AG09309 (cell line): ENCODE results near the gene ZBTB2.
"Not testable (repeated sequence)": the region's sequence is repeated elsewhere in the genome, so short reads cannot be mapped to it uniquely, and the experiment has no call there.

Source experiments
- DNase-seq: peaks from one replicate; pipeline ENCODE4 v3.0.0-alpha.2; 2010; ENCODE audit warnings: low read depth
- H3K4me3 ChIP-seq: 2 replicates; pipeline ENCODE4 v1.5.1; 2011; ENCODE audit warnings: mild to moderate bottlenecking, low read depth, low read length, moderate library complexity; ENCODE audit not compliant: control insufficient read depth
- TF ChIP-seq, protein P1 (sequence below): IDR thresholded peaks from 2 replicates; pipeline ENCODE4 v1.5.1; 2011; ENCODE audit warnings: mild to moderate bottlenecking, low read depth, low read length, inconsistent platforms; ENCODE audit not compliant: insufficient read depth, control insufficient read depth; ENCODE audit errors: missing control alignments

The ZBTB2 gene

DNA sequence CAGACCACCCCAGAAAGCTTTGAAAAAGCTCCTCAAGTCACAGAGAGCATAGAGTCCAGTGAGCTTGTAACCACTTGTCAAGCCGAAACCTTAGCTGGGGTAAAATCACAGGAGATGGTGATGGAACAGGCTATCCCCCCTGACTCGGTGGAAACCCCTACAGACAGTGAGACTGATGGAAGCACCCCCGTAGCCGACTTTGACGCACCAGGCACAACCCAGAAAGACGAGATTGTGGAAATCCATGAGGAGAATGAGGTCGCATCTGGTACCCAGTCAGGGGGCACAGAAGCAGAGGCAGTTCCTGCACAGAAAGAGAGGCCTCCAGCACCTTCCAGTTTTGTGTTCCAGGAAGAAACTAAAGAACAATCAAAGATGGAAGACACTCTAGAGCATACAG, 39.6 kb downstream of the ZBTB2 start:
- no peak for DNase-seq
- H3K4me3 ChIP-seq, result no peak overlapping the region
- TF ChIP-seq, protein P1, sequence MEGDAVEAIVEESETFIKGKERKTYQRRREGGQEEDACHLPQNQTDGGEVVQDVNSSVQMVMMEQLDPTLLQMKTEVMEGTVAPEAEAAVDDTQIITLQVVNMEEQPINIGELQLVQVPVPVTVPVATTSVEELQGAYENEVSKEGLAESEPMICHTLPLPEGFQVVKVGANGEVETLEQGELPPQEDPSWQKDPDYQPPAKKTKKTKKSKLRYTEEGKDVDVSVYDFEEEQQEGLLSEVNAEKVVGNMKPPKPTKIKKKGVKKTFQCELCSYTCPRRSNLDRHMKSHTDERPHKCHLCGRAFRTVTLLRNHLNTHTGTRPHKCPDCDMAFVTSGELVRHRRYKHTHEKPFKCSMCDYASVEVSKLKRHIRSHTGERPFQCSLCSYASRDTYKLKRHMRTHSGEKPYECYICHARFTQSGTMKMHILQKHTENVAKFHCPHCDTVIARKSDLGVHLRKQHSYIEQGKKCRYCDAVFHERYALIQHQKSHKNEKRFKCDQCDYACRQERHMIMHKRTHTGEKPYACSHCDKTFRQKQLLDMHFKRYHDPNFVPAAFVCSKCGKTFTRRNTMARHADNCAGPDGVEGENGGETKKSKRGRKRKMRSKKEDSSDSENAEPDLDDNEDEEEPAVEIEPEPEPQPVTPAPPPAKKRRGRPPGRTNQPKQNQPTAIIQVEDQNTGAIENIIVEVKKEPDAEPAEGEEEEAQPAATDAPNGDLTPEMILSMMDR, result no peak

DNA sequence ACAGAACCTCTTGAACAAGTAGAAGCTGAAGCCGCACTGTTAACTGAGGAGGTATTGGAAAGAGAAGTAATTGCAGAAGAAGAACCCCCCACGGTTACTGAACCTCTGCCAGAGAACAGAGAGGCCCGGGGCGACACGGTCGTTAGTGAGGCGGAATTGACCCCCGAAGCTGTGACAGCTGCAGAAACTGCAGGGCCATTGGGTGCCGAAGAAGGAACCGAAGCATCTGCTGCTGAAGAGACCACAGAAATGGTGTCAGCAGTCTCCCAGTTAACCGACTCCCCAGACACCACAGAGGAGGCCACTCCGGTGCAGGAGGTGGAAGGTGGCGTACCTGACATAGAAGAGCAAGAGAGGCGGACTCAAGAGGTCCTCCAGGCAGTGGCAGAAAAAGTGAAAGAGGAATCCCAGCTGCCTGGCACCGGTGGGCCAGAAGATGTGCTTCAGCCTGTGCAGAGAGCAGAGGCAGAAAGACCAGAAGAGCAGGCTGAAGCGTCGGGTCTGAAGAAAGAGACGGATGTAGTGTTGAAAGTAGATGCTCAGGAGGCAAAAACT, 40.1 kb downstream of the ZBTB2 start:
- H3K4me3 ChIP-seq, result no peak overlapping the region
- DNase-seq, result no peak
- TF ChIP-seq, protein P1, result no peak

DNA sequence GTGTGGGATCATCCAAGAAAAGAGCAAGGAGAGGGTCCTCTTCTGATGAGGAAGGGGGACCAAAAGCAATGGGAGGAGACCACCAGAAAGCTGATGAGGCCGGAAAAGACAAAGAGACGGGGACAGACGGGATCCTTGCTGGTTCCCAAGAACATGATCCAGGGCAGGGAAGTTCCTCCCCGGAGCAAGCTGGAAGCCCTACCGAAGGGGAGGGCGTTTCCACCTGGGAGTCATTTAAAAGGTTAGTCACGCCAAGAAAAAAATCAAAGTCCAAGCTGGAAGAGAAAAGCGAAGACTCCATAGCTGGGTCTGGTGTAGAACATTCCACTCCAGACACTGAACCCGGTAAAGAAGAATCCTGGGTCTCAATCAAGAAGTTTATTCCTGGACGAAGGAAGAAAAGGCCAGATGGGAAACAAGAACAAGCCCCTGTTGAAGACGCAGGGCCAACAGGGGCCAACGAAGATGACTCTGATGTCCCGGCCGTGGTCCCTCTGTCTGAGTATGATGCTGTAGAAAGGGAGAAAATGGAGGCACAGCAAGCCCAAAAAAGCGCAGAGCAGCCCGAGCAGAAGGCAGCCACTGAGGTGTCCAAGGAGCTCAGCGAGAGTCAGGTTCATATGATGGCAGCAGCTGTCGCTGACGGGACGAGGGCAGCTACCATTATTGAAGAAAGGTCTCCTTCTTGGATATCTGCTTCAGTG, 40.8 kb downstream of the ZBTB2 start:
- TF ChIP-seq, protein P1, result no peak
- H3K4me3 ChIP-seq, result no peak overlapping the region

DNA sequence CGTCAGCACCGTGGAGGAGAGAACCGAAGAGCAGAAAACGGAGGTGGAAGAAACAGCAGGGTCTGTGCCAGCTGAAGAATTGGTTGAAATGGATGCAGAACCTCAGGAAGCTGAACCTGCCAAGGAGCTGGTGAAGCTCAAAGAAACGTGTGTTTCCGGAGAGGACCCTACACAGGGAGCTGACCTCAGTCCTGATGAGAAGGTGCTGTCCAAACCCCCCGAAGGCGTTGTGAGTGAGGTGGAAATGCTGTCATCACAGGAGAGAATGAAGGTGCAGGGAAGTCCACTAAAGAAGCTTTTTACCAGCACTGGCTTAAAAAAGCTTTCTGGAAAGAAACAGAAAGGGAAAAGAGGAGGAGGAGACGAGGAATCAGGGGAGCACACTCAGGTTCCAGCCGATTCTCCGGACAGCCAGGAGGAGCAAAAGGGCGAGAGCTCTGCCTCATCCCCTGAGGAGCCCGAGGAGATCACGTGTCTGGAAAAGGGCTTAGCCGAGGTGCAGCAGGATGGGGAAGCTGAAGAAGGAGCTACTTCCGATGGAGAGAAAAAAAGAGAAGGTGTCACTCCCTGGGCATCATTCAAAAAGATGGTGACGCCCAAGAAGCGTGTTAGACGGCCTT, 41.6 kb downstream of the ZBTB2 start:
- TF ChIP-seq, protein P1, result no peak
- no peak for DNase-seq
- no peak overlapping the region for H3K4me3 ChIP-seq

More for the DNA sequence above, 40.8 kb downstream of the ZBTB2 start:
- no peak for DNase-seq

DNA sequence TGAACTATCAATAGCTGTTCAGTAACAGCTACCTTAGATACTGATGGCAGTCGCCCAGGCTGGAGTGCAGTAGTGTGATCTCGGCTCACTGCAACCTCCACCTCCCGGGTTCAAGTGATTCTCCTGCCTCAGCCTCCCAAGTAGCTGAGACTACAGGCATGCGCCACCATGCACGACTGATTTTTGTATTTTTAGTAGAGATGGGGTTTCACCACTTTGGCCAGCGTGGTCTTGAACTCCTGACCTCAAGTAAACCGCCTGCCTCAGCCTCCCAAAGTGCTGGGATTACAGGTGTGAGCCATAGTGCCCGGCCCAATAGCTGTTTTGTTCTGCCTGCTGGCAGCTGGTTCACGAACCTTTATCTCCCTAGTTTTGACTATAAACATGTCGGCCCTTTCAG, 48.6 kb downstream of the ZBTB2 start:
- DNase-seq, H3K4me3 ChIP-seq: not testable (repeated sequence)

DNA sequence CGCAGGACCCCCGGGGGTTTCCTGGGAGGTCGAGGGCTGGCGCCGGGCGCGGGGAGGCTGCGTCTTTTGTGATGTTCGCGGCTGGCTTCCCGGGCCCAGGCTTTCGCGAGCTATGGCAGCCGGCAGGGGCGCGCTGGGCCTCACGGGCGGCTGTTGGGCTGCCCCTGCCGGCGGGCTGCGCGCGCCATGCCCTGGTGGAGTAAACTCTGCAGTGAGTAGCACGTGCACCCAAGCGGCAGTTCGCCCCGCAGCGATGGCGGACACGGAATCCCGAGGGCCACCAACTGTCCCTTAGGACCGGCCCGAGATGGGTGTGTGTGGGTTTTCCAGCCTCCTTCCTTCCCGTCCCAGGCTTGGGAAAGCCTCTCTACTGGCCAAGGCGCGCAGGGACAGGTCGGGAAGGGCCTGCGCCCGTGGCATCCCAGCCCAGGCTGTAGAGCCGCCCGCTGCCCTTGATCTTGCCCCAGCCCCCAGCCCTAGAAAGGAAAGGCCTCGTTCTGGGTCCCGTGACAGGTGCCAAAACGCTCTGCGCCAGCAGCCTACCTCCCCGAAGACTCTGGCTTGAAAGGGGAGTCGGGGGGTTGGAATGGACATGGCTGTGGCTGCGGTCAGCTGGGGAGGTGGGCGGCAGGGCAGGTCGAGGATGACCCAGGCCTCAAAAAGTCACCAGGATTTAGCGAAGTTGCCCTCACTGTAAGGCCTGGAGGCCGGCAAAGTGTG, 49.7 kb downstream of the ZBTB2 start:
- H3K4me3 ChIP-seq, result no peak overlapping the region
- TF ChIP-seq, protein P1, result no peak
- DNase-seq, result no peak
